Subcutaneous abdominal adipose tissue (tissue), 5 donors: Measurements from ENCODE around the gene RHOBTB1.
A peak's percentile ranks its signal among the peaks of the same experiment; 100 is the strongest.

Experiments used
- H3K27ac ChIP-seq: one replicate; pipeline ENCODE4 v1.7.0; 2013; ENCODE audit warnings: low read depth, mild to moderate bottlenecking, inconsistent platforms, low read length, moderate library complexity
- H3K27me3 ChIP-seq, 5 donors: one replicate each; pipeline ENCODE4 v1.7.0; 2013; ENCODE audit warnings: low read length in 5 of 5, inconsistent platforms in 1 of 5; ENCODE audit not compliant: control insufficient read depth in 5 of 5, insufficient read depth in 4 of 5
- H3K36me3 ChIP-seq, 5 donors: one replicate each; pipeline ENCODE4 v1.7.0; 2013; ENCODE audit warnings: low read length in 5 of 5; ENCODE audit not compliant: control insufficient read depth in 5 of 5, insufficient read depth in 5 of 5
- H3K4me1 ChIP-seq, 5 donors: one replicate each; pipeline ENCODE4 v1.7.0; 2013; ENCODE audit warnings: low read length in 5 of 5, mild to moderate bottlenecking in 3 of 5, moderate library complexity in 1 of 5; ENCODE audit not compliant: control insufficient read depth in 5 of 5, insufficient read depth in 5 of 5
- H3K4me3 ChIP-seq, 5 donors: one replicate each; pipeline ENCODE4 v1.7.0; 2013; ENCODE audit warnings: low read length in 5 of 5, low read depth in 1 of 5
- H3K9ac ChIP-seq, 5 donors: one replicate each; pipeline ENCODE4 v1.7.0; 2013; ENCODE audit warnings: low read length in 5 of 5, mild to moderate bottlenecking in 4 of 5, moderate library complexity in 3 of 5
- H3K9me3 ChIP-seq, 5 donors: one replicate each; pipeline ENCODE4 v1.7.0; 2013; ENCODE audit warnings: low read length in 5 of 5; ENCODE audit not compliant: control insufficient read depth in 5 of 5
- donor health status: healthy.
- donor health status: healthy.
- donor health status: healthy.
- donor health status: healthy.
- donor health status: healthy.

The RHOBTB1 gene

DNA sequence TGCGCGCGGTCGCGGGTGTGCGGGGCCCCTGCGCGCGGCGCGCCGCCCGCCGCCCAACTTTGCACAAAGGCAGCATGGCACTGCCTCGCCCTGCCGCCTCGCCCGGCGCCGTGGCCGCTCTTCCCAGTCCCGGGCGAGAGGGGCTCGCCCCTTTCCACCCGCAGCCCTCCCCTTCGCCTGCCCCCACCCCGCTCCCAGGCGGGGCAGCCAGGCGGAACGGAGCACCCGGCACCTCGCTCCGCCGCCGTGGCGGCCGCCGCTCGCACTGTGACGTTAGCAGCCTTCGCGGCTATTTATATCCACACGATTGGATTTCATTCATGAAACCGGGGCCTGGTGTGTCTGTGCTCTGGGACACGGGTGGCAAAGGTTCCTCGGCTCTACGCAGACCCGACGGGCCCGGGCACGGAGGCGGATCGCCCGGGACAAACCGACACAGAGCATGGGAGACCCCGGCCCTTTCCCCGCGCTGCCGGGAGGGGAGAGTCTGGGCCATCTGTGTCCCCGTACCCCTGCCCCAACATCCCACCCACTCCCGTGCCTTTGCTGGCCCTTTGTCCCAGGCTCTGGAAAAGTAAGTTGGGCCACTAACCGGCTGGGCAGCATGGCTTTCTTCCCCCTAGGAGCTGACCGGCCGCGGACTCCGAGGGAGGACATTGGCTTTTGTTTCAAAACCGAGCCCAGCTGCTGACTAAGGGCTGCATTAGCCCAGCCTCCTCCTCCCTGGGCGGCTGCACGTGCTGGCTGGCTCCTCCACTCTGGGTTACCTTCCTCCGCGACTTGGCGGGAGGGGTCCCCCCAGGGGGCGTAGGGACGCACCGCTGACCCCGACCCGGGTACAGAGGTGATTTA, at the start of gene RHOBTB1:
RHOBTB1 (minus strand) TSS at position 128 of the 852 bp plus-strand sequence. CDS start 32,643 bp downstream, outside the sequence.
- Histone ChIP-seq H3K27ac (peak within 1 kb of the TSS; percentile 96), H3K36me3 (no peaks in the 10 kb centered on the region), H3K27me3 (no peaks in the 10 kb centered on the region), H3K9ac (peak within 1 kb of the TSS; percentile 66 to 95 (median 92)), H3K4me1 (peaks cover 0 to 32% (median 27%) of the 10 kb centered on the region in 5 donors), H3K9me3 (no peaks in the 10 kb centered on the region), H3K4me3 (peak within 1 kb of the TSS; percentile 70 to 97 (median 85))

- Histone ChIP-seq H3K36me3 (no peaks in the 10 kb centered on the region), H3K27ac (no peak overlapping the region), H3K9me3 (peaks cover 0 to 4% (median 0%) of the 10 kb centered on the region in 5 donors)
These were observed 48.7 kb upstream of the RHOBTB1 start for GRCh38 chr10:60992636-60993035.

GRCh38 chr10:60990663-60991062, 46.7 kb upstream of the RHOBTB1 start:
- Histone ChIP-seq H3K36me3 (no peaks in the 10 kb centered on the region), H3K4me3 (no peak overlapping the region), H3K27me3 (no peaks in the 10 kb centered on the region), H3K9ac (no peak overlapping the region), H3K4me1 (peaks cover 0 to 5% (median 0%) of the 10 kb centered on the region in 5 donors), H3K27ac (no peak overlapping the region), H3K9me3 (peaks cover 0 to 4% (median 0%) of the 10 kb centered on the region in 5 donors)

More at GRCh38 chr10:60992636-60993035, 48.7 kb upstream of the RHOBTB1 start:
- no peak overlapping the region for H3K9ac ChIP-seq
- H3K4me1 ChIP-seq: peaks cover 0 to 2% (median 0%) of the 10 kb centered on the region in 5 donors
- no peak overlapping the region for H3K4me3 ChIP-seq
- H3K27me3 ChIP-seq: no peaks in the 10 kb centered on the region

- no peaks in the 10 kb centered on the region for H3K36me3 ChIP-seq
- H3K27me3 ChIP-seq: no peaks in the 10 kb centered on the region
- H3K27ac ChIP-seq: no peak overlapping the region
- peaks cover 0 to 4% (median 0%) of the 10 kb centered on the region in 5 donors for H3K9me3 ChIP-seq
- H3K4me3 ChIP-seq: no peak overlapping the region
- peaks cover 0 to 5% (median 0%) of the 10 kb centered on the region in 5 donors for H3K4me1 ChIP-seq
- no peak overlapping the region for H3K9ac ChIP-seq
These were observed 45.5 kb upstream of the RHOBTB1 start for GRCh38 chr10:60989400-60989876.

DNA sequence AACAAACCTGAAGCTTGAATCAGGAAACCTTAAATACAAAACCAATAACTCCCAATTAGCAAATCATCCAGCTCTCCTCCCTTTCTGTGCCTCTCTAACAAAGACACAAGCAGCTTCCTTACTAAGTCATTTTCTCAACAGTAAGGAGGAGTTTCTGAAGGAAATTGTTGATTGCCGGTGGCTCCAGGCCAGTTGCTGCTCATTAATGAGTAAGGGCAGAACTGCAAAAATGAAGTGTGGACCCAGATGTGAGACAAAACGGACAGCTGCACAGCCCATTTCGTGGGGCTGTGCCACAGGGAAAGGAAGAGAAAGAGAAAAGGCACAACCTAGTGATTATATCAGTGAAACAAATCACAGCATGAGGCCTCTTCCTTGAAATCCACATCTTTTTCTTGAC, 42.8 kb upstream of the RHOBTB1 start:
- no peak overlapping the region for H3K27ac ChIP-seq
- H3K36me3 ChIP-seq: no peaks in the 10 kb centered on the region
- H3K4me1 ChIP-seq: peaks cover 0 to 5% (median 0%) of the 10 kb centered on the region in 5 donors
- no peak overlapping the region for H3K9ac ChIP-seq
- H3K27me3 ChIP-seq: no peaks in the 10 kb centered on the region
- H3K4me3 ChIP-seq: no peak overlapping the region
- H3K9me3 ChIP-seq: peaks cover 0 to 4% (median 0%) of the 10 kb centered on the region in 5 donors

DNA sequence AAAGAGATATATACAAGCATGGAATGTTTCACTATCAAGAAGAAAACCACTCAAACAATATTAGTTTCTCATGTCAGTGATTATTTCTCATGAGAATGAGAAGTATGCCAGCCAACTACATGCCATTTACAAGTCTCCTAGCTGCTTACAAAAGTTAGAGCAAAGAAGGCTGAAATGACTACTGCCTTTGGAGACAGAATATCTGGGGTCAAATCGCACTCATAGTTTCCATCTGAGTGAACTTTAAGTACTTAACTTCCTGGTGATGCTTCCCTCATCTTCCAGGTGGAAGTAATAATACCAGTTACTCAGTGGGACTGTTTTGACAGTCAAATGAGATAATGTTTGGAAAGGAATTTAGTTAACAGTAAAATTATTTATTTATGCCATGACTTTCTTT, 42.0 kb upstream of the RHOBTB1 start:
- Histone ChIP-seq H3K27ac (no peak overlapping the region), H3K4me1 (peaks cover 0 to 5% (median 0%) of the 10 kb centered on the region in 5 donors), H3K27me3 (no peaks in the 10 kb centered on the region), H3K9ac (no peak overlapping the region), H3K4me3 (no peak overlapping the region), H3K9me3 (peaks cover 0 to 4% (median 0%) of the 10 kb centered on the region in 5 donors), H3K36me3 (no peaks in the 10 kb centered on the region)

DNA sequence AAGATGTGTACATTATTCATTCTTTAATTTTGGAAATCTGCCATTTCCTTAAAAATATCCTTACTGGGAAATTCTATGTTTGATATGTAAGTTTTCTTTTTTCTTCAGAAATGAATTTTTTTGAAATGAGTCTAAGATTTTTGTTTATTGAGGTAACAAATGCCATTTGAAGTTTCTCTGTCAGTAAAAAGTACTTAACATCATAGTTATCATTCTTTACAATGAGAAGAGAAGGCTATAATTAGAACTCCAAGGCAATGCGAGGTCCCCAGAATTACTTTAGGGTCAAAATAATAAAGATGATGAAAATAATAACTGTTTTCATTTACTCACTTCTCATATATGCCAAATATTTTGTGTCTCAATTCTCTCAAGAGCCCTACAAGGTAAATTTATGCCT, 37.0 kb upstream of the RHOBTB1 start:
- no peak overlapping the region for H3K4me3 ChIP-seq
- no peaks in the 10 kb centered on the region for H3K9me3 ChIP-seq
- no peak overlapping the region for H3K9ac ChIP-seq
- H3K27ac ChIP-seq: no peak overlapping the region
- H3K4me1 ChIP-seq: no peaks in the 10 kb centered on the region
- no peaks in the 10 kb centered on the region for H3K27me3 ChIP-seq
- H3K36me3 ChIP-seq: no peaks in the 10 kb centered on the region

DNA sequence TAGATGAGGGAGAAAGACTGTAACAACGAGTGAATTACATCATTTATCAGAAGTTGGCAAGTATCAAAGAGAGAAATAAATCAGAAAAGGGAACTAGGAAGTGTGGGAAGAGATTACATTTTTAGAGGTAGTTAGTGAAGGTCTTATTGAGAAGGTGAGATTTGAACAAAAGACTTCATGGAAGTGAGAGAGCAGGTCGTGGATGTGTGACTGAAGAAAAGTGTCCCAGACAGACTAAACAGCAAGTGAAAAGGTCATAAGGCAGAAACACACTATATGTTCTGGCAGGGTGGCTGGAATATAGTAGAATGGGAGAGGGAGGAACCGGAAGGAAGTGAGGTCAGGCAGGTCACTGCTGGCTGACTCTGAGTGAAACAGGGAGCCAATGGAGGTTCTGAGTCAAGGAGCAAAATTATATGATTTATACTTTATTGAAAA, 35.7 kb upstream of the RHOBTB1 start:
- H3K4me1 ChIP-seq: peaks cover 0 to 3% (median 0%) of the 10 kb centered on the region in 5 donors
- no peaks in the 10 kb centered on the region for H3K36me3 ChIP-seq
- no peak overlapping the region for H3K9ac ChIP-seq
- no peak overlapping the region for H3K4me3 ChIP-seq
- no peaks in the 10 kb centered on the region for H3K27me3 ChIP-seq
- H3K27ac ChIP-seq: no peak overlapping the region
- no peaks in the 10 kb centered on the region for H3K9me3 ChIP-seq

DNA sequence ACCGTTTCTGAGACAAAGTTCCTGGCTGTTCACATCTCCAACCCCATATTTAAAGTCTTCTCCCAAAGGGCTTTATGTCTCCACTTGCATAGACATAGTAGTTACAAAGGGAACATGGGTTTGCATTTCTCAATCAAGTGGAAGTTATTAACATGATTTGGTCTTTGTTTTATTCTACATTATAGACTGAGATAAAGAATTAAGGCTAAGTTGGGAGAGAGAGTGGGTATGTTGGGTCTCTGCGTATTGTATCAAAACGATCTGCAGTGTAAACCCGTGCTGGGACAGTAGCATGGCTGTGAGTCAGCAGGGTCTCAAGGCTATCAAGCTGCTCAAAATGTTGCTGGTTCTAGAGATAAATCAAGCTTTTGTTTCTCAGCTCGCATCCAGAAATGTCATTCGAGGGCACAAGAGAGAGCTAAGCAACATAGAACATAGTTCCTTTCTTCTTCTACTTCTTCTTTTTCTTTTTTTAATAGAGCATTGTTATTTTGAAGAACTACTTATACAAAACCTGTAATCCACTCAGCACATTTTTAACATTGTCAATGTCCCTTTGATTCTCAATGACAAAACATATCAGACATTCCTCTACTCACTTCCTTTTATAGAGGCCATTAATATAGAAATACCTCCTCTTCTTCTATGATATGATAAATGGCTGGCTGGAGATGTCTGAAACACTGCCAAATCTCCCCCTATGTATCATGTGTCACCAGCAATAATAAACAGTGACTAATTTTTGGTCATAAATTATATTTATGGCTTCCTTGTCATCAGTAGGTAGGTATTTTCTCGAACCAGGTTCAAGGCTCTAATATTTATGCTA, 34.5 kb upstream of the RHOBTB1 start:
- Histone ChIP-seq H3K27me3 (no peaks in the 10 kb centered on the region), H3K9ac (no peak overlapping the region), H3K4me1 (peaks cover 0 to 3% (median 0%) of the 10 kb centered on the region in 5 donors), H3K9me3 (no peaks in the 10 kb centered on the region), H3K4me3 (no peak overlapping the region), H3K36me3 (no peaks in the 10 kb centered on the region), H3K27ac (no peak overlapping the region)
